HG02759 (cell line): ENCODE data around the gene CALCR.
A peak's percentile ranks its signal among the peaks of the same experiment; 100 is the strongest.
"Not testable (repeated sequence)": the region's sequence is repeated elsewhere in the genome, so short reads cannot be mapped to it uniquely, and the experiment has no call there.

Experiments used
- ATAC-seq: cut with Tn5 transposase; IDR thresholded peaks from one replicate; pipeline ENCODE4 v1.9.1; 2021; ENCODE audit warnings: mild to moderate bottlenecking, moderate library complexity; ENCODE audit not compliant: unreplicated experiment

CALCR gene

DNA sequence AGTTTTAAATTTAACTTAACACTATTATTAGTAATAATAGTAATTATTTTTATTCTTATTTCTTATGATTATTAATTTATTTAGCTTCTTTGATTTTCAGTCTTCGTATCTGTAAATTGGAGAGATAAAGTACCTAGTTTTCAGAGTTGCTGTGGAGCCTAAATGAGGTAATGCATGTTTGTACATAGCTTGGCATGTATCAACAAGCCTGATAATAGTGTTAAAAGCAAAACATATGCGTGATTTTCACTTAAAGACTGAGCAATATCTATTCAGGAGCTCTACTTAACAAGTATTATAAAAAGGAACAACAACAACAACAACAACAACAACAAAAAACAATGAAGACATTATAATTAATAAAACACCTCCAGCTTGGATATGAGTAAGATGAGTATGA is 12.4 kb downstream of the CALCR start:
- no peak for ATAC-seq

DNA sequence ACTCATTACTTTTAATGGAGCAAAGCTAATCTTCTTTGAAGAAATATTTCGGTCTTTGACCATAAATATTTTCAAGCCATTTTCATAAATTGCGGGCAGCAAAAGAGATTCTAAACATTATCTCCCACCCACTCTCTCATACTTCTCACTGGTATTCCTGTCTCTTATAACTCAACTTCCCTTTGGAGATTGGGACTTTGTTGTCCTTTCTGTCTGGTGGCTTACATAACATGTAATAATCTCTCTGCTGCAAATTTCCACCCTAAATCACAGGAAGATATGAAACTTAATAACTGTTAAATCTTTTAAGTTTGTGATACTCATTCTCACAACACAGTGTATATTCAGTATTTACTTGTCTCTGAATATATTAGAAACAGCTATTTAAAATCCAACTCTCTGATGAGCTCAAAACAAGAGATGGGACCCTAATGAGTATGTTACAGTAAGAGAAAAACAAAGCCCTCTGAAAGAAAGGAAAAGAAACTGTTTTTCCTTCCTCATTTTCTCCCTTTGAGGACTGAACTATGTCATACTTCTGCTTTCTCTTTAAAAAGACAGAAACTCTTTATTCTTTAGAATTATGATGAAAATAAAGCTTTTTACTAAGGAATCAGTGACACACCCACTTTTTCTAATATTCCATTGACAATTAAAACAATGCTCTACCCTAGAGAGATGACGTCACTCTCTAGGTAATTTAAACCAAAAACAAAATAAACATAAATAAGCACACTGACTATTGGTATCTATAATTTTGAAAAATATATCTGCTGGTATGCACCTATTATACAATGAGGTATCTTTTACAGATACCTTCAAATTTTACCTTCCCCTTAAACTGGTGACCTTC is 14.7 kb downstream of the CALCR start:
- no peak for ATAC-seq

DNA sequence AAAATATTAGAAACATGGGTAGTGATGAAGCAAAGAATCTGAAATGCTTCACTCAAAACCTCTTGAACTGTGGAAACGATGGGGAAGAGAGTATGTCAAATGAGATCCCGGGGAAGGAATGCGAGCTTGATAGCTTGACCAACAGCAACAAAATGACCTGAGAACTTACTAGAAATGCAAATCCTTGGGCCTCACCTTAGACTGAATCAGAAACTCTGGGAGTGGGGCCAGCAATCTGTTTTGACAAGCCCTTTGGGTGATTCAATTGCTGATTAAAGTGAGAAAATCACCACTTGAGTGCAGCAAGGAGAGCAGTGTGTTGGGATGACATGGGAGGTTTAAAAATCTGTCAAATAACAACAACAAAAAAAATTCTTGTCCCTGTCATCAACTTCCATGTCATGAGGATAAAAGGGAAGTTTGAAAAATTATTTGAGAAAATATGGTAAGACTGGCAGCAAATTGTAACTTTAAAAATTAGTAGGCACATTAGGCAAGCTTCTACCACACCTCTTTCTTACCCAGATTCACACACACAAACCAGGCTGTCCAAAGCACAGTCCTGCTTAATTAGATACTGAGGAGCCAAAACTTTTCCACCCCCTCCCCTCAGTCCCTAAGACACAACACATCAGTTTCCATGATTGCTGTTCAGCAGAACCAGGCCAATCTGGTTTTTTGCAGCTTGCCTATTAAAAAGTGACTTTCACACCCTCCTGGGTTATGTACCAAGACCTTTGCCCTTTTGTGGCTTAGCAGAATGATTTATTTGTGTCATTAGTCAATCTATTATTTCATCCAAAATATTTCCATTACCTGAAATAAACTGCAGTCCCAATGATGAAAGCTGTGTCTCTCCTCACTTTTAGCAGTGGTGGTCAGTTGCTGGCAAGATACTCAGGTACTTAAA is 15.6 kb downstream of the CALCR start:
- no peak for ATAC-seq

DNA sequence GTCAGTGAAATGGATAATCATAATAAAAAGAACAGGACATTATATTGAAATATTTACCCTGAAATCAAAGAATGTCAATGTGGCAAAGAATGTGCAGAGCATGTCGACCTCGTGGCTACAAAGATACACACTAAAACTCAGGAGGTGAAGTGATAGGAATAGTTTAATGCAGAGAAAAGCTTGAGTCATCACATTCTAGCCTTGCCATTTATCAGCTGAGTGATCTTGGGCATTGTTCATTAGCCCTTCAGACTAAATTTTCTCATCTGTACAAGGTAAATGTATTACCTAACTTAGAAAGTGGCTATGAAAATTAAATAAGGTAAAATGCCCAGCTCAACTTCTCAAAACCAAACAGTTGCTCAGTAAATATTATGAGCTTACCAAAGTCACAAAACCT is 22.6 kb downstream of the CALCR start:
- no peak for ATAC-seq

DNA sequence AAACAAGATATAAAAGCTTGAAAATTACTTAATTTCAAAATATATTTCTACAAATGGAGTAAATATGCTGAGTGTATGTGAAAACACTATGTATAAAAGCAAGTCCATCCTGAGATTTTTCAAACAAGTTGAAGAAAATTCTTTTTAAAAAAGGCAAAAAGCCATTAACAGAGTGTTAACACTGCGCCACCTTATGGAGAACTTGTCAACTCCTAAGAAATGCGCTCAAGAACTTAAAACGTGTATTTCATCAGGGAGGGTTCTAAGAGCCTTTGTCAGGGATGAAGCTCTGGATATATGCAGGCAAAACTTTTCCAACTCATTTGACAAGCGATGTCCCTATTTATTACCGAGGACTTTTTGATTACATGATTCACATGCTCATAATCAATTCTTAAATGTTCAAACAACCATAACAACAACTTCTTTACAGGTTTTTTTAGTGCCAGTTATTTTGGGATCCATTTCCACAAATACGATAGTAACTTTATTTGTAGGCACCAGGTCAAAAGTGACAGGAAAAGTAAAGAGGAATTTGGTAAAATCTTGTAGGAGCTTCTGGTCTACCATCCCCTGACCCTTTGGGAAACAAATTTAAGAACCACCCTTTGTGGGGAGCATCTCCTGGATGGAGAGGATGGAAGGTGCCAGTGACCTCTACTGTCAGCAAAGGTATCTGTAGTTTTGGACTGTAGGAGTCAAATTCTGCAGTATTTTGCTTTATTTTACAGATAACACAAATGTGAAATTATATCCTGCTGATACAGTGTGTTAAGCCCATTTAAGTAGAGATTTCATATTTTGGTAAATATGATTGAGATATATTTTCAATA is 23.2 kb downstream of the CALCR start:
- ATAC-seq = peak; percentile 47

DNA sequence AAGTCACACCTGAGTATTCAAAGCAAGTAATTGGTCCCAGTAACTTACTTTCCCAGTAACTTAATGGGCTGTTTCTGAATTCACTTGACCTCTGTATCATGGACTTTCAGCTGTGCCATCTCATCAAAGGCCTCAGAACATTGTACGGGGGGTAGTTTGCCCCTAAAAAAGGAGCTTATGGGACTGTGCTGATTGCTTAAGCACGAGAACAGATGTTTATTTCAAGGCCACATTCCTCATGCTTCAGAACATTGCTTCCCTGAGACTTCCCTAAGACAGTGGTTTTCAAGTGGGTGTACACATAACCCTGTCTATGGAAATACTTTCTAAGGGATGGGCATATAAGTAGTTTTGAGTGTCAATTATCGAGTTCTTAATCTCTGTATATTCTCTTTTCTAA is 26.8 kb downstream of the CALCR start:
- no peak for ATAC-seq

DNA sequence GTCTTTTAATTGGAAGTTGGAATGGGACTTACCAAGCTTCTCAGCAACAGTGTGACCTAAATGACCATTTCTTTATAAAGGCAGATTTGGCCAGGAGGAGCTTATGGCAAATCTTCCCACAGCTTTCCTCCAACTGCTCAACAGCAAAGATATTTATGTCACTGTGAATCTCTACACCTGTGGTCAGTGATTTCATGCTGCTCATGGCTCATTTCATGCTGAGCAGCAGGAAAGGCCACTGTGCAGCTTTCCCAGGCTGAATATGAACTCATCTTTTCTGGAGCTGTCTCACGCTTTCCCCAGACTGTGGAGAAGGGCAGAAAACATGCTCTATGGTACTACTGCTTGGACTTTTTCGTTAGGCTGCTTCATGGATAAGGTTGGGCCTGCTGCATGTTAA is 29.8 kb downstream of the CALCR start:
- ATAC-seq = no peak

DNA sequence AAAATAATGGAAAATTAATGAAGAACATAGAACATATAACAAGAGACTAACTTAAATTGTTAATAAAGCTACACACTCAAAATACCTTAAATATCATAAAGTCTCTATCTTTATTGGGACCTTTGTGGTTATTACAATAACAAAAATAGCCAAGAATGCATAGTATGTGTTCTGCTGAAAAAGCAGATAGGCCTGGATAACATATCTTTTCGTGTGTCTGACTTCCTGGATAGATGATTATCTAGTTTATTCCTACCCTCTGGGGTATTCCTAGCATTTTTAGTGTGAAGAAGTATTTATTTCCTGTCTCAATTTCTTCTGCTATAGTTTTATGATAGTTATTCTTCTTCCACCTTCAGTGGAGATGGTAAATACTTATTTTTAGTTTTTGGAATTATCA is 36.5 kb downstream of the CALCR start:
- no peak for ATAC-seq

DNA sequence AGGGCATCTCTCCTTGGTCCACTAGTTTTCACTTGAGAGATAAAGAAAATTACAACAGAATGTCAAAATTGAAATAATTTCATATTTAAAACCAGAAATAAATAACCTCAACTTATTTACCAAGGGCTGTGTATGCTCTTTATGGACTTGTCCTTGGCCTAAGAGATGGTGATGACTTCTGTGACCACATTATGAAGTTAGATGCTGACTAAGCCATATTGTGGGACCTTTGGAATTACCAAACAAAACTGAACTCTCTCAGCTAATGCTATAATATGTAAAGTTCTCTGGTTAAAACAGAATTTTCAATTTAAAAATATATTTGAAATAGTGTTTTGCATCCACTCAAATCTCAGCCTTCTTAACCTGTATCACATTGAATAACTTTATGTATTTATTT is 38.9 kb downstream of the CALCR start:
- ATAC-seq = no peak

DNA sequence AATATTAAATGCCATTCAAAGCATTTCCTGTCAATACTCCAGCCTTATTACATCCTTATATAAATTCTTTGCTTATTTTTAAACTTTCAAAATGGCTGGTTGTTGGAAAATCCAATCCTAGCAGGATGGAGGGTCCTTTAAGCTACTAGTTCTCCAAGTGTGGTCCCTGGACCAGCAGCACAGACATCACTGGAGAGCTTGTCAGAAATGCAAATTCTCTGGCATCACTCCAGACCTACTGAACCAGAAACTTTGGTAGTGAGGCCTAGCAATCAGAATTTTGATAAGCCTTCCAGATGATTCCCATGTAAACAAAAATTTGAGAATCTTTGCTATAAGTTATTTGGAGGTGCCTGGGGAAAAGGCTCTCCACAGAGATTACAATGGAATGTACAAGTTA is 43.8 kb downstream of the CALCR start:
- no peak for ATAC-seq

DNA sequence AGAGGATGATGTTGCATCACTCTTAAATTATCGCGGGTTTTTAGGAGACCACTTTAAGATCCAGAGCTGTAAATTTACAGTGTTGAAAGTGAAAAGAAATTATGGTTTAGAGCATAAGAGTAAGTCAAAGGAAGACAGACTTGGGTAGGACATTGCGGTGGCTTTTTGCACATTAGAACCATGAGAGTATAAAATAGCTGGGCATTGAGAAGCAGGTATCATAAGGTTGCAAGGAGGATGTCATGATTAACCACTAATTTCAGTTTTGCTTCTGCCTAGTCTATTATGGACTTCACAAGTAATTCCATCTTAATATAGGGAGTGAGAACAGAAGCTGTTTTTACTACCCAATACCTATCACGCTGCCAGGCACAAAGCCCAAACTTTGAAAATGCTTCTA is 57.7 kb downstream of the CALCR start:
- ATAC-seq = no peak

DNA sequence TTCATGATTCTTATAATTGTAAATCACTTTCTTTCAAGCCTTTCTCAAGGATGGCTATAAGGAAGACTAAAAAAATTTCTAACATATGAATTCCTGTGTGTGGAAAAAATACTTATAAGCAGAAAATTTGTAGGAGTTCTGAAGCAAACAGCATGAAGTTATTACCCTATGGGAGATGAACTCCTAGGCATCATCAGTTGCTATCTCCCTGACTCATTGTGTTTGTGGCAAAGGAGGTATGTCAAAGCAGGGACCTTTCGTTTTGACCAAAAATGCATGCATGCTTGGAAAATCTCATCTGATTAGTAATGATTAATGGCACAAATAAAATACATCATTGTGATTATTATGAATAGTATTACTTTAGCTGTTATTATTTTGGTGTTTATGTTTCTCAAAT is 59.4 kb downstream of the CALCR start:
- ATAC-seq = no peak

DNA sequence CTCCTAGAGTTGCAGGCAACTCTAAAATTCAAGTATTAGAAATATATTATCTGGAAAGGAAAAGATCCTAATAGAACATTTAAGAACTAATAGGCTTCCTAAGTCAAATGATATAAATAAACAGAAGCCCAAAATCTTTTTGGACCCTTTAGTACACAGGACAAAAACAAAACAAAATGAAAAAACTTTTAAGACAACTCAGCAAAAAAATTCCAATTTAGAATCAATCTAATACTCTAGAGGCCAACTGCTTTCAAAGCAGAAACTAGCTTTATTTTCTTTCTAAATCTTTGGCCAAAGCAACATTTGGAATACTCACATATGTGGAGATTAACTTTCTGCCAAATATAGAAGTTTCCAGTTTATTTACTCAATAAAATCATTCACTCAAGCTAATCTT is 65.2 kb downstream of the CALCR start:
- no peak for ATAC-seq

DNA sequence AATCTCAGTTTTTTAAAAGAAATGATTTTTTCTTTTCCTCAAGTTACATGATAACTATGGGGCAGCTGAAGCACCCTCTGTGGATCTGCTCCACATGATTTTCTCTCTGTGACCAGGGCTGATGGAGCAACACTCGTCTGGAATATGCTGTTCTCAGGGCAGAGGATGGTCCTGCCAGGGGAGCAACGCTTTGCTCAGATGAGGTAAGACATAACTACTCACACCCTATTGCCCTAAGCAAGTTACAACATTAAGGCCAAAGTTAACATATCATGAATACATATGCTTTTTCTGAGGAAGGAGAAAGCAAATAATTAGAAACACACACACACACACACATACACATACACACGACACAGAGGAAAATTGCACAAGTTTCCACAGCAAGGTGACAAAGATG is 71.4 kb downstream of the CALCR start:
- ATAC-seq = no peak

DNA sequence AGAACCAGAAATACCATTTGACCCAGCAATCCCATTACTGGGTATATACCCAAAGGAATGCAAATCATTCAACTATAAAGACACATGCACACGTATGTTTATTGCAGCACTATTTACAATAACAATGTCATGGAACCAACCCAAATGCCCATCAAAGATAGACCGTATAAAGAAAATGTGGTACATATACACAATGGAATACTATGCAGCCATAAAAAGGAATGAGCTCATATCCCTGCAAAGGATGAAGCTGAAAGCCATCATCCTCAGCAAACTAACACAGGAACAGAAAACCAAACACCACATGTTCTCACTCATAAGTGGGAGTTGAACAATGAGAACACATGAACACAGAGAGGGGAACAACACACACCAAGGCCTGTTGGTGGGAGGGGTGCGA is 82.7 kb downstream of the CALCR start:
- not testable (repeated sequence) for ATAC-seq

DNA sequence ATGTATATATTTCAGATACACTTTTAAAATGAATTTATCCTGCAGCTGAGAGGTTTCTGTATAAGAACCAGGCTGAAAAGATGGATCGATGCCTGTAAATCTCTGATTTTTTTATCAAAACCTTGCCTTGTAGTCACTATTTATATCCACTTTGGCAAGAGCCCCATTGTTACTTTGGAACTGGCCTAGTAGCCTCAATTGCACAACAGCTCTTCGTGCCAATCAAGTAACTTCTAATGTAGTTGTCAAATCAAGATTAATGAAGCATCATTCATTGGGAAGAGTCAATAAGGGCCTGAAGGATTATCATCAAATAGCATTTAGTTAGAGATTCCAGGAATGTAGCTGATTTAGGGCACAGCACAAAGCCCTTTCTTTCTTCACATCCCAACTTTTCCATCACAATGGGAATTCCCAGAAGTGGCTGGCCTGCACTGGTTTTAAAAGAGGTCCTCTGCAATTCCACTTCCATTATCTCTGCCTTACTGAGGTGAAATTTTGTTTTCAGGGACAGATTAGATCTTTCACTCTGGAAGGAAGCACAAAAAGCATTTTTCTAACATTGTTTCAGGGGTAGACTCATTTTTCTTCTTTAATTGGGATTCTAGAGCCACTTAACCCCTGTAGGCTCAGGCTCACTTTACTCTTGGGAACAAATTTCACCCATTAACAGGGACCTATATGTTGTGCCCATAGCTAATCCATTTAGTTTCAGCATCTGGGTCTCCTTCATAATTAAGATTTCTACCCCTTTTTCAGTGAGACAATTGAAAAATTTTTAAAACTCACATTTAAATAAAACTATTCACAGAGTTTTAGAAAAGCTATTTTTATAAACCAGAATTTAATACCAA is 97.8 kb downstream of the CALCR start:
- ATAC-seq = no peak

DNA sequence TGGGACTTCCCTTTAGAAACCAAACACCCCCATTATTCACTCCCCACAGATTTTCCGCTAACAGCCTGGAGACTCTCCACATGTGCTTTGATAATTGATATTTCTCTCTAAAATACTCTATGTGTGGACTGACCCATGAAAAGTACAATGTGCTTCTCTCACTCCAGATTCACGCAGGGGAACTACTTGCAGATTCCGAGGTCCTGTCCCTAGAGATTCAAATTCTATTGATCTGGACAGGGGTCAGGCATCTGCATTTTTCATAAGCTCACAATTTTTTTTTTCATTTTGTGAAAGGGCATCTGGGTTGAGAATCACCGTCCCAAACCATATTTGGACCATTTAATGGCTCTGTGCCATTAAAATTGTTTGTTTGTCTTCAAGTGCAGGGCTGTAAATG is 98.7 kb downstream of the CALCR start:
- no peak for ATAC-seq

DNA sequence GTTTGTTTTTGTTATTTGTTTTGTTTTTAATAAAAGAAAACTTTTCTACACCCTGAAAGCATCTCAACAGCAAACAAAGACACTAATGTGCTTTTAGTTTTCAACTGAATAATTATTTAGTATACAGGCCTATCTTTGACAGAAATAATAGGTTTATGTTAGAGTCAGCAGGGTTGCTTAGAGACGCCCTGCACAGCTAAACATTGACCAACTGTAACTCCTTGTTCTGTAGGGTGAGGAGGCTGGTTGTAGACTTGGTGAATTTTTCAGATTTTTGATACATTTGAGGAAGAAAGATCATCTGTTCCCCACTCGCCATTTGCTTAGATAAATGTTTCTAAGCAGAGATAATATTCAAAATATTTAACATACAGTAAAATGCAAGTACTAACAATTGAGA is 103.1 kb downstream of the CALCR start:
- ATAC-seq = no peak

DNA sequence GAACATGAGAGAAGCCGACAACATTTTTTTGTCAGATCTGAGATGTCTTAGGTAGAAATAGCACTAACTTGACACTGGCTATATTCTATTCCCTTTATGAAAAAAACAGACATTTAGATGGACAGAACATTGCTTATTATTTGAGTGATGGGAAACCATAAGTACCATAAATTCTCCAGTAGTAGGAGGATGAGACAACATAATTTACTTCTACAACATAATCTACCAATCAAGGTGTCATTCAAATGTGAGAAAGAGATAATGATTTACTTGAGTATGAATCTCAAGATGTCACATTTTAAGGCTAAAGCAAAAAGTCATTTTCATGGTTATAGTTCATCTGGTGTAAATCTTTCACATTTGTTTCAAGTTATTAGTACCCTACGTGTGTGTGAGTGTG is 110.8 kb downstream of the CALCR start:
- no peak for ATAC-seq

DNA sequence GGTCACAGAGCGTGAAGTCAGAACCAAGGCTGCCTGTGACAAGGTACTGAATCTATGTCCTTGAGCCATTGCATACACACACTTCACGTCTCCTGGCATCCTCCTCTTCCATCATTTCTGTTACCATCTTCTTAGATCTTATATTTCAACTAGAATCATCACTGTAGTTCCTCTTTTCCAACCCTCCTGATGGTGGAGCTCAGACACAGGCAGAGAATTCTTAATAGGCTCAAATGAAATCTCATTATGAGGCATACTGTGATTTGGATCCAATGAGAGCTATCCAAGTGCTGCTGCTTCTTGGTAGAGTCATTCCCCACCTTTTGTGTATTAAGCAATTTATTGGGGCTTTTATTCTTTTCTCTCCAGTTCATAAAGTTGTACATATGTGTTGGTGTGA is 113.2 kb downstream of the CALCR start:
- ATAC-seq = no peak
